OCI-LY3 (cell line): ENCODE results near the gene HMGB2.

Experiments
- H2AFZ ChIP-seq: fragments of 200-600, 300-600 bp; shearing (Covaris generic); 2 replicates; pipeline ENCODE4 v1.6.0; 2014; ENCODE audit warnings: antibody characterized with exemption, low read depth, low read length
- H3K27ac ChIP-seq: fragments of 200-600, 300-600 bp; sonication (generic); 2 replicates; pipeline ENCODE4 v1.5.1; 2014; ENCODE audit warnings: mild to moderate bottlenecking, low read length, moderate library complexity, mixed read lengths
- H3K27me3 ChIP-seq: fragments of 200-600, 300-600 bp; sonication (generic); 2 replicates; pipeline ENCODE4 v1.6.1; 2014; ENCODE audit warnings: low read depth, low read length, mixed read lengths
- H3K36me3 ChIP-seq: fragments of 200-600, 300-600 bp; sonication (generic); replicated peaks from 2 replicates; pipeline ENCODE3; 2014; ENCODE audit warnings: low read depth, low read length, mixed read lengths
- H3K4me1 ChIP-seq: fragments of 300-600, 200-600 bp; sonication (generic); 2 replicates; pipeline ENCODE4 v1.6.1; 2014; ENCODE audit warnings: low read length, mixed read lengths
- H3K4me2 ChIP-seq: fragments of 200-600, 300-600 bp; sonication (generic); 2 replicates; pipeline ENCODE4 v1.6.1; 2014; ENCODE audit warnings: low read length, mixed read lengths
- H3K4me3 ChIP-seq: fragments of 300-600, 200-600 bp; sonication (generic); 2 replicates; pipeline ENCODE4 v1.5.1; 2014; ENCODE audit warnings: antibody characterized with exemption, mild to moderate bottlenecking, low read length, moderate library complexity
- H3K79me2 ChIP-seq: fragments of 300-600, 200-600 bp; shearing (Covaris generic); 2 replicates; pipeline ENCODE4 v1.6.1; 2014; ENCODE audit warnings: mild to moderate bottlenecking, low read length, mixed read lengths
- H3K9ac ChIP-seq: fragments of 300-600, 200-600 bp; shearing (Covaris generic); 2 replicates; pipeline ENCODE4 v1.6.0; 2014; ENCODE audit warnings: mild to moderate bottlenecking, low read length, moderate library complexity
- H3K9me3 ChIP-seq: fragments of 200-600, 300-600 bp; shearing (Covaris generic); 2 replicates; pipeline ENCODE4 v1.6.1; 2014; ENCODE audit warnings: low read length, mixed read lengths; ENCODE audit not compliant: insufficient read depth
- H4K20me1 ChIP-seq: fragments of 200-600, 300-600 bp; sonication (generic); 2 replicates; pipeline ENCODE4 v1.6.1; 2016; ENCODE audit warnings: low read length, mixed read lengths; ENCODE audit not compliant: insufficient read depth
- EZH2phosphoT487 ChIP-seq: fragments of 200-600 bp; shearing (Covaris generic); IDR thresholded peaks from 2 replicates; pipeline ENCODE4 v1.6.1; 2018; ENCODE audit warnings: antibody characterized with exemption, mixed run types, low read depth
- TF ChIP-seq, protein P1 (sequence below): fragments of 200-600, 300-600 bp; sonication (generic); IDR thresholded peaks from 2 replicates; pipeline ENCODE4 v1.5.1; 2014; ENCODE audit warnings: antibody characterized with exemption, low read length, low read depth

HMGB2 gene

DNA sequence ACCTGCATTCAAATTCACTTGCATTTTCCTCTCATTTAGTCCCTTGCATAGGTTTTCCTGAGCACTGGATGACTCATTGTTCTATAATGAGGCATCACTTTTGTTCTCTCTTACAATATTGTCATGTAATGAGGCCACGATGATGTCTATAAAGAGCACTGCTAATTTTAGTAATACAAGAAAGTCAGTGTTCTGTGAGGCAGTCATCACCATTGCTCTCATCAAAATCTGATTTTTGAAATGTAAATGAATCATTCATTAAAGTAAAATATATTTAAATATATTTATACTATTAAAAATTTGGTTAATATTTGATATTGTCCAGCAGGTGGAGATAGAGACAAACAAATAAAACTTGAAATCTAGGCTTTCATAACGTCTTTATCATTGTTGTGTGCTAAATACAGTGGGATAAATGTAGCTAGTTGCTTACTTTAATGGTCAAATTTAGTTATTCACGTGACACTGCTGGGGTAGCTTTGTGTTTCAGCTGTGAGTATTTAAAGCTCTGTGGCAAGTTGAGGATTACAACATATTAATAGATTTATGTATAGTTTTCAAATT, 15.4 kb downstream of the HMGB2 start:
- Histone ChIP-seq H3K79me2 (no peaks in the 10 kb centered on the region), H3K27ac (no peak overlapping the region), H3K4me1 (no peaks in the 10 kb centered on the region), H3K36me3 (peaks cover 53% of the 10 kb centered on the region), H3K4me3 (no peak overlapping the region), H3K9ac (no peak overlapping the region), H2AFZ (no peak overlapping the region), H3K9me3 (no peaks in the 10 kb centered on the region), H3K27me3 (no peaks in the 10 kb centered on the region), H3K4me2 (no peak overlapping the region), H4K20me1 (no peaks in the 10 kb centered on the region; the same call in 1 of the 2 replicates)
- TF ChIP-seq, protein P1, sequence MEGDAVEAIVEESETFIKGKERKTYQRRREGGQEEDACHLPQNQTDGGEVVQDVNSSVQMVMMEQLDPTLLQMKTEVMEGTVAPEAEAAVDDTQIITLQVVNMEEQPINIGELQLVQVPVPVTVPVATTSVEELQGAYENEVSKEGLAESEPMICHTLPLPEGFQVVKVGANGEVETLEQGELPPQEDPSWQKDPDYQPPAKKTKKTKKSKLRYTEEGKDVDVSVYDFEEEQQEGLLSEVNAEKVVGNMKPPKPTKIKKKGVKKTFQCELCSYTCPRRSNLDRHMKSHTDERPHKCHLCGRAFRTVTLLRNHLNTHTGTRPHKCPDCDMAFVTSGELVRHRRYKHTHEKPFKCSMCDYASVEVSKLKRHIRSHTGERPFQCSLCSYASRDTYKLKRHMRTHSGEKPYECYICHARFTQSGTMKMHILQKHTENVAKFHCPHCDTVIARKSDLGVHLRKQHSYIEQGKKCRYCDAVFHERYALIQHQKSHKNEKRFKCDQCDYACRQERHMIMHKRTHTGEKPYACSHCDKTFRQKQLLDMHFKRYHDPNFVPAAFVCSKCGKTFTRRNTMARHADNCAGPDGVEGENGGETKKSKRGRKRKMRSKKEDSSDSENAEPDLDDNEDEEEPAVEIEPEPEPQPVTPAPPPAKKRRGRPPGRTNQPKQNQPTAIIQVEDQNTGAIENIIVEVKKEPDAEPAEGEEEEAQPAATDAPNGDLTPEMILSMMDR = no peak; the same call in 1 of the 2 replicates
- no peak for TF ChIP-seq EZH2phosphoT487

GRCh38 chr4:173318240-173318639, 15.9 kb downstream of the HMGB2 start:
- Histone ChIP-seq H3K4me2 (no peak overlapping the region), H3K9ac (no peak overlapping the region), H4K20me1 (no peaks in the 10 kb centered on the region; the same call in 1 of the 2 replicates), H3K9me3 (no peaks in the 10 kb centered on the region), H3K27me3 (no peaks in the 10 kb centered on the region), H3K4me3 (no peak overlapping the region), H3K27ac (no peak overlapping the region), H3K79me2 (no peaks in the 10 kb centered on the region), H2AFZ (no peak overlapping the region), H3K36me3 (peaks cover 53% of the 10 kb centered on the region), H3K4me1 (no peaks in the 10 kb centered on the region)
- TF ChIP-seq, protein P1 = no peak
- TF ChIP-seq EZH2phosphoT487 = no peak

- TF ChIP-seq EZH2phosphoT487 = no peak
- TF ChIP-seq, protein P1 = peak; percentile 28; the same call in 1 of the 2 replicates
- Histone ChIP-seq H3K27me3 (no peaks in the 10 kb centered on the region), H3K27ac (no peak overlapping the region), H3K4me1 (no peaks in the 10 kb centered on the region), H3K36me3 (peaks cover 48% of the 10 kb centered on the region), H4K20me1 (no peaks in the 10 kb centered on the region), H3K9me3 (no peaks in the 10 kb centered on the region), H2AFZ (no peak overlapping the region), H3K79me2 (no peaks in the 10 kb centered on the region), H3K9ac (no peak overlapping the region), H3K4me2 (no peak overlapping the region), H3K4me3 (no peak overlapping the region)
These were observed 17.2 kb downstream of the HMGB2 start for GRCh38 chr4:173317004-173317403.

DNA sequence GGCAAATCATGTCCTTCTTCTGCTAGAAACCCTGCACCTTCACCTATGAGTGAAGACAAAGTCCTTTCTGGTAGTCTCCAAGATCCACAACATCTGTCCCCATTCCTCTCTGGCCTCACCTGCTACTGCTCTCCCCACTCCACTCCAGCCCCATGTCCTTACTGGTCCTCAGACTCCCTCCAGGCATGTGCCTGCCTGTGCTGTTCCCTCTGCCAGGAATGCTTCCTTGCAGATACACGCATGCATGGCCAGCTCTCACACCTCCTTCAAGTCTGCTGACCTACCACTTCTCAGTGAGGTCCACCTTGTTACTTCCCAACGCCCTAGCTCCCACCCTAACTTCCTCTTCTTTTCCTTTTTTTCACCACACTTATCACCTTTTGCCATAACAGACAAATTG, 18.1 kb downstream of the HMGB2 start:
- H3K36me3 ChIP-seq = peaks cover 42% of the 10 kb centered on the region
- no peak overlapping the region for H3K4me3 ChIP-seq
- H4K20me1 ChIP-seq = no peaks in the 10 kb centered on the region
- no peak overlapping the region for H2AFZ ChIP-seq
- H3K4me2 ChIP-seq = no peak overlapping the region
- TF ChIP-seq, protein P1 = no peak
- no peak for TF ChIP-seq EZH2phosphoT487
- no peaks in the 10 kb centered on the region for H3K27me3 ChIP-seq
- no peak overlapping the region for H3K27ac ChIP-seq
- H3K9ac ChIP-seq = no peak overlapping the region
- no peaks in the 10 kb centered on the region for H3K9me3 ChIP-seq
- H3K4me1 ChIP-seq = no peaks in the 10 kb centered on the region
- H3K79me2 ChIP-seq = no peaks in the 10 kb centered on the region
